Neural progenitor cell (in vitro differentiated cells): Measurements from ENCODE around the gene DUSP11.

ENCODE experiments used
- CTCF ChIP-seq: fragments of 200-600 bp; sonication (generic); IDR thresholded peaks from 2 replicates; pipeline ENCODE4 v1.5.1; 2017; ENCODE audit warnings: antibody characterized with exemption, mild to moderate bottlenecking
- EZH2 ChIP-seq: fragments of 200-600 bp; sonication (generic); IDR thresholded peaks from 2 replicates; pipeline ENCODE4 v1.6.1; 2017; ENCODE audit warnings: antibody characterized with exemption, mild to moderate bottlenecking, moderate library complexity

DNA sequence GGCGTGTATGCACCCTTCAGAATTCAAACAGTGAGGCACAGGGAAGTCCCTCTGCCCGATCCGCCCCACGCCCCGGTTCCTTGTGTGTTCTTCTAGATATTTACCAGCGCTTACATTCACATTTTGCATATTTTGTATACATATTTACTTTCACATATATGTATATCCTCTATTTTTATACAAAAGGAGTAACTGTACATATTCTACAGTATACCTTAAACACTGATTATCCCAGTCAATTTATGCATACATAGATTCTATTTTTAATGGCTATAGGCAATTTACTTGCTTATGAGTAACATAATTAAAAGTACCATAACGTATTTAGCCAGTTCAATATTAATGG is 307 bp upstream of the DUSP11 start:
- no peak for TF ChIP-seq CTCF
- no peak for TF ChIP-seq EZH2
